Tibial nerve (tissue), 4 donors: Measurements from ENCODE around the gene UPK1A.

Source experiments
- EP300 ChIP-seq, 2 donors: sonication (generic); formaldehyde crosslinking; IDR thresholded peaks; one replicate each; pipeline ENCODE4 v1.6.1; 2017; ENCODE audit warnings: antibody characterized with exemption in 2 of 2, mild to moderate bottlenecking in 1 of 2
- TF ChIP-seq, protein P1 (sequence below), 5 experiments: fragments of 200-600 bp in 3 of 5; fragments of 450-650 bp in 2 of 5; sonication (generic) in 3 of 5; IDR thresholded peaks; one replicate each; pipeline ENCODE4 v1.5.1; 2016 to 2019; ENCODE audit warnings: antibody characterized with exemption in 5 of 5, mild to moderate bottlenecking in 3 of 5, moderate library complexity in 2 of 5

GRCh38 chr19:35642312-35642711 lies 24.0 kb upstream of the UPK1A start:
- TF ChIP-seq, protein P1, sequence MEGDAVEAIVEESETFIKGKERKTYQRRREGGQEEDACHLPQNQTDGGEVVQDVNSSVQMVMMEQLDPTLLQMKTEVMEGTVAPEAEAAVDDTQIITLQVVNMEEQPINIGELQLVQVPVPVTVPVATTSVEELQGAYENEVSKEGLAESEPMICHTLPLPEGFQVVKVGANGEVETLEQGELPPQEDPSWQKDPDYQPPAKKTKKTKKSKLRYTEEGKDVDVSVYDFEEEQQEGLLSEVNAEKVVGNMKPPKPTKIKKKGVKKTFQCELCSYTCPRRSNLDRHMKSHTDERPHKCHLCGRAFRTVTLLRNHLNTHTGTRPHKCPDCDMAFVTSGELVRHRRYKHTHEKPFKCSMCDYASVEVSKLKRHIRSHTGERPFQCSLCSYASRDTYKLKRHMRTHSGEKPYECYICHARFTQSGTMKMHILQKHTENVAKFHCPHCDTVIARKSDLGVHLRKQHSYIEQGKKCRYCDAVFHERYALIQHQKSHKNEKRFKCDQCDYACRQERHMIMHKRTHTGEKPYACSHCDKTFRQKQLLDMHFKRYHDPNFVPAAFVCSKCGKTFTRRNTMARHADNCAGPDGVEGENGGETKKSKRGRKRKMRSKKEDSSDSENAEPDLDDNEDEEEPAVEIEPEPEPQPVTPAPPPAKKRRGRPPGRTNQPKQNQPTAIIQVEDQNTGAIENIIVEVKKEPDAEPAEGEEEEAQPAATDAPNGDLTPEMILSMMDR (IDR thresholded peaks at IDR 0.05): no peak
- no peak for TF ChIP-seq EP300 (IDR thresholded peaks at IDR 0.05)
